ENCODE measurements around the gene GTF2IRD1. TPM values are rescaled to one million over a fixed set of nuclear protein-coding genes. Genes with fewer than 3 reads are reported as not detected.

GTF2IRD1 gene
- total RNA-seq, 1 donor from 2014 or later, result 80.8 TPM

DNA sequence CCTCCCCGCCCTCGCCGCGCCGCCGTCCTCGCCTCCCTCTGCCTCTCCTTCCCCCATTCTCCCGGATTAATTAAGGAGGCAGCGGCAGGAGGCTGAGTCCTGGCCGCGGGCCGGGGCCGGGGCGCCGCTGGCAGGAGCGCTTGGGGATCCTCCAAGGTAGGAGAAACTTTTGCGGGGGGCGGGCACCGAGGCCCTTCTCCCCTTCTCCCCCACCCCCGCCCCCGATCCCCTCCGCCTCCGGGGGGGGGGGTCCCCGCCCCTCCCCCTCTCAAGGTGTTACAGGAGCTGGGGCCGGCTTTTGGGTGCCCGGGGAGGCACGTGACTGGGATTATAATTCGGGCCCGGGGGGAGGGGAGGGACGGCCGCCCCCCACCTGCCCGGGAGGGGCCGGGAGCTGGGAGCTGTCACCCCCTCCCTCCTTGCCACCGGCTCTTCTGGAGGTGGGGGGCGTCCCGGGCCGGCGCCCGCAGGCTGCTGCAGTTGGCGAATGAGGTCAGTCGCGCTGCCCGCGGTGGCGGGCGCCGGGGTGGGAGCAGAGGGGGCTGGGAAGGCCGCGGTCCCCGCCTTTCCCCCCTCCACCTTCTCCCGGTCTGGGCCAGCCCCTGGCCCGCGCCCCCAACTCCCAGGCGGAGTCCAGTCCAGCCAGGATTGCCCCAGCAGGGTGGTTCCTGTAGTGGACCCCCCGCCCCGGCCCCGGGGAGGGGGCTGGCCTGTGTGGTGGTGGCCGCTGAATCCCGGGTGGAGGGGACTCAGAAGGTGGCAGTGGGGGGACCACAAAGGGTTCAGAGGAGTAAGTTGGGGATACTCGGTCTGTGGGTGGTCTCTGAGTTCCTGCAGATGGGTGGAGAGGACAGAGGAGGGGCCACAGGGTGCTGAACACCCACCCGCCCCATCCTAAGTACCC lies 567 bp downstream of the GTF2IRD1 start:
- Mint-ChIP-seq H3K36me3 (peaks cover 1% of the 10 kb centered on the region), H3K4me3 (peak overlapping the region; percentile 73), H3K27ac (peak overlapping the region; percentile 92), H3K9me3 (no peaks in the 10 kb centered on the region), H3K4me1 (peaks cover 17% of the 10 kb centered on the region), H3K27me3 (ENCODE audit: low read depth) (no peaks in the 10 kb centered on the region)
- DNase-seq (ENCODE audit: low spot score in 2 of 2, unreplicated experiment in 2 of 2), result no peak
- TF ChIP-seq, protein P1, sequence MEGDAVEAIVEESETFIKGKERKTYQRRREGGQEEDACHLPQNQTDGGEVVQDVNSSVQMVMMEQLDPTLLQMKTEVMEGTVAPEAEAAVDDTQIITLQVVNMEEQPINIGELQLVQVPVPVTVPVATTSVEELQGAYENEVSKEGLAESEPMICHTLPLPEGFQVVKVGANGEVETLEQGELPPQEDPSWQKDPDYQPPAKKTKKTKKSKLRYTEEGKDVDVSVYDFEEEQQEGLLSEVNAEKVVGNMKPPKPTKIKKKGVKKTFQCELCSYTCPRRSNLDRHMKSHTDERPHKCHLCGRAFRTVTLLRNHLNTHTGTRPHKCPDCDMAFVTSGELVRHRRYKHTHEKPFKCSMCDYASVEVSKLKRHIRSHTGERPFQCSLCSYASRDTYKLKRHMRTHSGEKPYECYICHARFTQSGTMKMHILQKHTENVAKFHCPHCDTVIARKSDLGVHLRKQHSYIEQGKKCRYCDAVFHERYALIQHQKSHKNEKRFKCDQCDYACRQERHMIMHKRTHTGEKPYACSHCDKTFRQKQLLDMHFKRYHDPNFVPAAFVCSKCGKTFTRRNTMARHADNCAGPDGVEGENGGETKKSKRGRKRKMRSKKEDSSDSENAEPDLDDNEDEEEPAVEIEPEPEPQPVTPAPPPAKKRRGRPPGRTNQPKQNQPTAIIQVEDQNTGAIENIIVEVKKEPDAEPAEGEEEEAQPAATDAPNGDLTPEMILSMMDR (IDR thresholded peaks at IDR 0.05; ENCODE audit: unreplicated experiment), result no peak

DNA sequence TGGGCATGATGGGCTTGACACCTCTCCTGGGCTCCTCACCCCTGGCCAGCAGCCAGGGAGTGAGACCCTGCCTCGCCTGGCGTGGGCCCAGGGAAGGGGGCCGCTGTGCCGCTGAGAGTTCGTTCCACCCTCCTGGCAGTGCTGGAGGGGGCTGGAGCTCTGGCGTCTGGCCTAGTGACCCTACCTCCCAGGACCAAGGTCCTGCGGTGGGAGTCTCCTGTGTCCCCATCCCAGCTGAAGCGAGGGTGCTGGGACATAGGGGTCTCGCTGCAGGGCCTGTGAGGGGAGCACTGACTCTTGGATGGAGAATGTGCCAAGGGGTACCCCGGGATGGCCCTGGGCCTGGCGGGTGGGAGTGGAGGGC lies 1.2 kb downstream of the GTF2IRD1 start:
- Mint-ChIP-seq H3K27ac (peak overlapping the region; percentile 92), H3K27me3 (ENCODE audit: low read depth) (no peaks in the 10 kb centered on the region), H3K36me3 (peaks cover 3% of the 10 kb centered on the region), H3K4me1 (peaks cover 22% of the 10 kb centered on the region), H3K9me3 (no peaks in the 10 kb centered on the region), H3K4me3 (peak overlapping the region; percentile 73)
- TF ChIP-seq, protein P1 (IDR thresholded peaks at IDR 0.05; ENCODE audit: unreplicated experiment), result no peak
- no peak for DNase-seq (ENCODE audit: low spot score in 2 of 2, unreplicated experiment in 2 of 2)

DNA sequence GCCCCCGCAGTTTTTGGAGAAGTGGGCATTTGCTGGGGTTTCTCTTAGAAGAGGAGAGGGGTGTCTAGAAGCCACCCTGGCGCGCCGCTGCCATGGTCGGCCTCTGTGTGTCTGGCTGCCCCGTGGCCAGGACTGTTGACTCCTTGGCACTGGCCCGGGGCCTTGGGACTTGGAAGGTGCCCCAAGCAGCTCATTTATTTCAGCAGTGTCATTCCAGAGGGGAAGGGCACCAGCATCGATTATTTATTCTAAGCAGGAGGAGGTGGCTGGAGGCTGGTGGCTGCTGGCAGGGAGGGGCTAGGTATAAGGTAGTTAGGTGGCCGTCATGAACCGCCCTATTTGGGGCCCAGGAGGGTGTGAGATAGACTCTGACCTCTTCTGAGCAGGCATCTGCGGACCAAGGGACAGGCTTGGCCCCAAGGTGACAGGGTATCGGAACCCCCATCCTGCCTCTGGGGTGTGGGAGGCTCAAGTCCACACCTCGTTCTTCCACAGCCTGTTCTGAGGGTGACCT lies 1.6 kb downstream of the GTF2IRD1 start:
- TF ChIP-seq, protein P1 (IDR thresholded peaks at IDR 0.05; ENCODE audit: unreplicated experiment), result no peak
- Mint-ChIP-seq H3K27ac (peak overlapping the region; percentile 92), H3K4me3 (peak overlapping the region; percentile 73), H3K36me3 (peaks cover 3% of the 10 kb centered on the region), H3K27me3 (ENCODE audit: low read depth) (no peaks in the 10 kb centered on the region), H3K9me3 (no peaks in the 10 kb centered on the region), H3K4me1 (peaks cover 22% of the 10 kb centered on the region)
- DNase-seq (ENCODE audit: low spot score in 2 of 2, unreplicated experiment in 2 of 2), result no peak

DNA sequence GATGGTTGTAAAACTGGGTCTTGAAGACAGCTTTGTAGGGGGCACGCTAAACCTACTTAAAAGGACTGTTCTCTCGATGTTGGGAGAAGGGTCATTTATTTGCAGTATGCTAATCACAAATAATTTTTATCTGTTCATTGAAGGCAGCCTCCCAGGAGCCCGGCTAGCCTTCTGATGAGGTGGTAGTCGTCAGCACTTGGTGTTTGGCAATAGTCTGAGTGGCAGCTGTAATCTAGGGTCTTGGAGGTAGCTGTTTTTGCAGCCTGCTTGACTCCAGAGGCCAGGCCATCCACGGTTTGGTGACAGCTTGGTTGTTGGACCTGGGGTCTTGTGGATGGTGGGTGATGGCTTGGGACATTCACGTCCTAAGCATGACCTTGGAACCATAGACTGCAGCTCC lies 2.2 kb downstream of the GTF2IRD1 start:
- peaks cover 3% of the 10 kb centered on the region for H3K36me3 Mint-ChIP-seq
- no peaks in the 10 kb centered on the region for H3K27me3 Mint-ChIP-seq (ENCODE audit: low read depth)
- TF ChIP-seq, protein P1 (IDR thresholded peaks at IDR 0.05; ENCODE audit: unreplicated experiment), result no peak
- H3K27ac Mint-ChIP-seq, result peak overlapping the region; percentile 92
- no peaks in the 10 kb centered on the region for H3K9me3 Mint-ChIP-seq
- peaks cover 22% of the 10 kb centered on the region for H3K4me1 Mint-ChIP-seq
- H3K4me3 Mint-ChIP-seq, result peak overlapping the region; percentile 73
- DNase-seq (ENCODE audit: low spot score in 2 of 2, unreplicated experiment in 2 of 2), result no peak

- Mint-ChIP-seq H3K27me3 (ENCODE audit: low read depth) (no peaks in the 10 kb centered on the region), H3K4me1 (peaks cover 22% of the 10 kb centered on the region), H3K36me3 (peaks cover 3% of the 10 kb centered on the region), H3K4me3 (no peak overlapping the region), H3K9me3 (no peaks in the 10 kb centered on the region), H3K27ac (peak overlapping the region; percentile 66)
- TF ChIP-seq, protein P1 (IDR thresholded peaks at IDR 0.05; ENCODE audit: unreplicated experiment), result no peak
- no peak for DNase-seq (ENCODE audit: low spot score in 2 of 2, unreplicated experiment in 2 of 2)
Observed at GRCh38 chr7:74457007-74457406, 3.3 kb downstream of the GTF2IRD1 start.

Data from mesothelial cell of epicardium (in vitro differentiated cells).